ENCODE data around the gene KIAA0319L. TPM values are rescaled to one million over a fixed set of nuclear protein-coding genes. Genes with fewer than 3 reads are reported as not detected.
A peak's percentile ranks its signal among the peaks of the same experiment; 100 is the strongest.

The KIAA0319L gene
- total and polyA plus RNA-seq, 9 donors = 26.7 to 45.9 (median 34.4) TPM

GRCh38 chr1:35539073-35539823 lies 18.0 kb downstream of the KIAA0319L start:
- WGBS (ENCODE audit: insufficient coverage) = 20% methylated on average over 1 of the region's 6 CpGs
- peak; percentile 56 for DNase-seq
- Histone ChIP-seq H3K27ac (ENCODE audit: low read length) (peak overlapping the region; percentile 52), H3K27me3 (ENCODE audit: control insufficient read depth, insufficient read depth, low read length) (no peaks in the 10 kb centered on the region), H3K36me3 (ENCODE audit: control insufficient read depth, insufficient read depth, low read length) (no peaks in the 10 kb centered on the region), H3K4me3 (ENCODE audit: low read length) (no peak overlapping the region), H3K9me3 (replicated peaks; ENCODE audit: control insufficient read depth, low read depth, low read length) (no peaks in the 10 kb centered on the region), H3K4me1 (ENCODE audit: control insufficient read depth, insufficient read depth, low read length) (peaks cover 13% of the 10 kb centered on the region)

GRCh38 chr1:35537806-35538205 lies 19.4 kb downstream of the KIAA0319L start:
- Histone ChIP-seq H3K9me3 (replicated peaks; ENCODE audit: control insufficient read depth, low read depth, low read length) (no peaks in the 10 kb centered on the region), H3K4me3 (ENCODE audit: low read length) (no peak overlapping the region), H3K36me3 (ENCODE audit: control insufficient read depth, insufficient read depth, low read length) (no peaks in the 10 kb centered on the region), H3K4me1 (ENCODE audit: control insufficient read depth, insufficient read depth, low read length) (peaks cover 13% of the 10 kb centered on the region), H3K27me3 (ENCODE audit: control insufficient read depth, insufficient read depth, low read length) (no peaks in the 10 kb centered on the region), H3K27ac (ENCODE audit: low read length) (no peak overlapping the region)
- no CpG with 5 or more reads among the region's 1 CpG for WGBS (ENCODE audit: insufficient coverage)
- DNase-seq = no peak

GRCh38 chr1:35536556-35537162 lies 20.5 kb downstream of the KIAA0319L start:
- Histone ChIP-seq H3K27me3 (ENCODE audit: control insufficient read depth, insufficient read depth, low read length) (no peaks in the 10 kb centered on the region), H3K9me3 (replicated peaks; ENCODE audit: control insufficient read depth, low read depth, low read length) (no peaks in the 10 kb centered on the region), H3K36me3 (ENCODE audit: control insufficient read depth, insufficient read depth, low read length) (no peaks in the 10 kb centered on the region), H3K27ac (ENCODE audit: low read length) (no peak overlapping the region), H3K4me3 (ENCODE audit: low read length) (no peak overlapping the region), H3K4me1 (ENCODE audit: control insufficient read depth, insufficient read depth, low read length) (peaks cover 13% of the 10 kb centered on the region)
- WGBS (ENCODE audit: insufficient coverage) = no CpG with 5 or more reads among the region's 2 CpGs
- no peak for DNase-seq

- Histone ChIP-seq H3K4me1 (ENCODE audit: control insufficient read depth, insufficient read depth, low read length) (peaks cover 12% of the 10 kb centered on the region), H3K27me3 (ENCODE audit: control insufficient read depth, insufficient read depth, low read length) (no peaks in the 10 kb centered on the region), H3K4me3 (ENCODE audit: low read length) (no peak overlapping the region), H3K27ac (ENCODE audit: low read length) (no peak overlapping the region), H3K36me3 (ENCODE audit: control insufficient read depth, insufficient read depth, low read length) (peaks cover 9% of the 10 kb centered on the region), H3K9me3 (replicated peaks; ENCODE audit: control insufficient read depth, low read depth, low read length) (peaks cover 6% of the 10 kb centered on the region)
- no peak for DNase-seq
Measured at GRCh38 chr1:35535243-35535642, 22.0 kb downstream of the KIAA0319L start.

- Histone ChIP-seq H3K9me3 (replicated peaks; ENCODE audit: control insufficient read depth, low read depth, low read length) (peaks cover 18% of the 10 kb centered on the region), H3K27ac (ENCODE audit: low read length) (no peak overlapping the region), H3K4me1 (ENCODE audit: control insufficient read depth, insufficient read depth, low read length) (no peaks in the 10 kb centered on the region), H3K4me3 (ENCODE audit: low read length) (no peak overlapping the region), H3K36me3 (ENCODE audit: control insufficient read depth, insufficient read depth, low read length) (peaks cover 9% of the 10 kb centered on the region), H3K27me3 (ENCODE audit: control insufficient read depth, insufficient read depth, low read length) (no peaks in the 10 kb centered on the region)
- DNase-seq = no peak
- WGBS (ENCODE audit: insufficient coverage) = 43% methylated on average over 1 of the region's 1 CpG
Measured at GRCh38 chr1:35533586-35533985, 23.6 kb downstream of the KIAA0319L start.

GRCh38 chr1:35532497-35533223 lies 24.5 kb downstream of the KIAA0319L start:
- Histone ChIP-seq H3K9me3 (replicated peaks; ENCODE audit: control insufficient read depth, low read depth, low read length) (peaks cover 18% of the 10 kb centered on the region), H3K27ac (ENCODE audit: low read length) (no peak overlapping the region), H3K27me3 (ENCODE audit: control insufficient read depth, insufficient read depth, low read length) (no peaks in the 10 kb centered on the region), H3K4me3 (ENCODE audit: low read length) (no peak overlapping the region), H3K4me1 (ENCODE audit: control insufficient read depth, insufficient read depth, low read length) (no peaks in the 10 kb centered on the region), H3K36me3 (ENCODE audit: control insufficient read depth, insufficient read depth, low read length) (peaks cover 9% of the 10 kb centered on the region)
- peak; percentile 68 for DNase-seq
- WGBS (ENCODE audit: insufficient coverage) = no CpG with 5 or more reads among the region's 1 CpG

DNA sequence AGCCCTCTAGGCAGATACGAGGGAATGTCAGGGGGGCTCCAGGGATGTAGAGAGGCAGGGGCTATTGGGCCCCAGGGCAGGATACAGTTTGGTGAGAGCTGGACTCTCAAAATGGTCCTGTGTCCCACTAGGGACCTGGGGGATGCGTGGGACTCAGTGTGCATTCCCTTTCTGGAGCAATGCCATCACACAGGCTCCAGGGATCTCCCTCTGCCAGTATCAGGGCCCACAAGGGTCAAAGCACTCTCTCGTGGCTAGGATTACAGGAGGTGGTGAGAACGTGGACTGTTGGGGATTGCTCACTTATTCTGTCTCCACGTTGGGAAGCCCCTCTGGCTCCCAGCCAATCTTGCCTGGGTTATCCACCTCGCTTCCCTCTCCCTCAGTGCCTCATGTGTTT lies 25.8 kb downstream of the KIAA0319L start:
- Histone ChIP-seq H3K9me3 (replicated peaks; ENCODE audit: control insufficient read depth, low read depth, low read length) (peaks cover 18% of the 10 kb centered on the region), H3K36me3 (ENCODE audit: control insufficient read depth, insufficient read depth, low read length) (peaks cover 9% of the 10 kb centered on the region), H3K4me1 (ENCODE audit: control insufficient read depth, insufficient read depth, low read length) (no peaks in the 10 kb centered on the region), H3K27ac (ENCODE audit: low read length) (no peak overlapping the region), H3K4me3 (ENCODE audit: low read length) (no peak overlapping the region), H3K27me3 (ENCODE audit: control insufficient read depth, insufficient read depth, low read length) (no peaks in the 10 kb centered on the region)
- 83% methylated on average over 4 of the region's 6 CpGs for WGBS (ENCODE audit: insufficient coverage)
- no peak for DNase-seq

DNA sequence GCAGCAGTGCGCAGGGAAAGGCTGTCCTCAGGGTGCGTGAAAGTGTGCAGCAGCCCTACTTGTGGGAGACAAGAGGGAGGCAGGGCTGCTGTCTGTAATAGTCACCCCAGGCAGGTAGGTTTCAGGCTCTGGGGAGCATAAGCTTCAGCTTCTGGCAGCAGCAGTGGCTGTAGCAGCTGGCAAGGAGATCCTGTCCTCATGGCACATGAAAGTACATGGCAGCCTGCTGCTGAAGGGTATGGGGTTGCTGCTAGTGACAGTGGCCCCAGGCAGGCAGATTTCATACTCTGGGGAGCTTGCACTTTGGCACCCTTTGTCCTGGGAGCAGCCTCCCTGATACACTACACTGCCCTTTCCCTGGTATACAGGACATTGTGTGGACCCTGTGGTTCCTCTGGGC lies 26.3 kb downstream of the KIAA0319L start:
- 100% methylated on average over 2 of the region's 2 CpGs for WGBS (ENCODE audit: insufficient coverage)
- Histone ChIP-seq H3K4me1 (ENCODE audit: control insufficient read depth, insufficient read depth, low read length) (no peaks in the 10 kb centered on the region), H3K27ac (ENCODE audit: low read length) (no peak overlapping the region), H3K4me3 (ENCODE audit: low read length) (no peak overlapping the region), H3K36me3 (ENCODE audit: control insufficient read depth, insufficient read depth, low read length) (peaks cover 9% of the 10 kb centered on the region), H3K9me3 (replicated peaks; ENCODE audit: control insufficient read depth, low read depth, low read length) (peaks cover 18% of the 10 kb centered on the region), H3K27me3 (ENCODE audit: control insufficient read depth, insufficient read depth, low read length) (no peaks in the 10 kb centered on the region)
- no peak for DNase-seq

- Histone ChIP-seq H3K27ac (ENCODE audit: low read length) (no peak overlapping the region), H3K4me3 (ENCODE audit: low read length) (no peak overlapping the region), H3K36me3 (ENCODE audit: control insufficient read depth, insufficient read depth, low read length) (peaks cover 9% of the 10 kb centered on the region), H3K4me1 (ENCODE audit: control insufficient read depth, insufficient read depth, low read length) (no peaks in the 10 kb centered on the region), H3K9me3 (replicated peaks; ENCODE audit: control insufficient read depth, low read depth, low read length) (peaks cover 18% of the 10 kb centered on the region), H3K27me3 (ENCODE audit: control insufficient read depth, insufficient read depth, low read length) (no peaks in the 10 kb centered on the region)
- DNase-seq = no peak
- 67% methylated on average over 3 of the region's 5 CpGs for WGBS (ENCODE audit: insufficient coverage)
Measured at GRCh38 chr1:35530168-35530567, 27.0 kb downstream of the KIAA0319L start.

DNA sequence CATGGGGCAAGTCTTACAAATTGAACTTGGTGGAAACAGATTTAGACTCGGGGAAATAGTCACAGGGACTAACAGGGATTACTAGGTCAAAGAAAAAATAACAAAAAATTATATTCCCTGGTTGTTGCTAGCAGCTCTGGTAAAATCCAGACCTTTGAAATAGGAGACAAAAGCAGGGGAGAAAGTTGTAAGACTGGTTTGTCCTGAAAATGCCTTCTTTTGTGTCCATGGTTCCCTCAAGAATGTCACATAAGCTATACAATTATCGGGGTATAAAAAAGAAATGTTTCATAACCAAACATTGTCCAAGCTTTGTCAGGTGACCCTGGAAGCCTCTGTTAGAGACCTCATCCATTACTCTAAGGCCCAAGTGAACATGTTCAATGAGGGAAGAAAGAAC lies 33.1 kb downstream of the KIAA0319L start:
- no CpG with 5 or more reads among the region's 2 CpGs for WGBS (ENCODE audit: insufficient coverage)
- no peaks in the 10 kb centered on the region for H3K4me1 ChIP-seq (ENCODE audit: control insufficient read depth, insufficient read depth, low read length)
- H3K4me3 ChIP-seq (ENCODE audit: low read length) = no peak overlapping the region
- H3K9me3 ChIP-seq (replicated peaks; ENCODE audit: control insufficient read depth, low read depth, low read length) = peaks cover 3% of the 10 kb centered on the region
- H3K36me3 ChIP-seq (ENCODE audit: control insufficient read depth, insufficient read depth, low read length) = no peaks in the 10 kb centered on the region
- DNase-seq = no peak
- H3K27ac ChIP-seq (ENCODE audit: low read length) = no peak overlapping the region
- no peaks in the 10 kb centered on the region for H3K27me3 ChIP-seq (ENCODE audit: control insufficient read depth, insufficient read depth, low read length)

All from muscle of leg (tissue), 11 donors.